ENCODE data around the gene ZC3H12A. TPM values are rescaled to one million over a fixed set of nuclear protein-coding genes. Genes with fewer than 3 reads are reported as not detected.
"Not testable (repeated sequence)": the region's sequence is repeated elsewhere in the genome, so short reads cannot be mapped to it uniquely, and the experiment has no call there.

ZC3H12A gene
- total RNA-seq, 1 experiment from 2014 or later, result 6.7 TPM

DNA sequence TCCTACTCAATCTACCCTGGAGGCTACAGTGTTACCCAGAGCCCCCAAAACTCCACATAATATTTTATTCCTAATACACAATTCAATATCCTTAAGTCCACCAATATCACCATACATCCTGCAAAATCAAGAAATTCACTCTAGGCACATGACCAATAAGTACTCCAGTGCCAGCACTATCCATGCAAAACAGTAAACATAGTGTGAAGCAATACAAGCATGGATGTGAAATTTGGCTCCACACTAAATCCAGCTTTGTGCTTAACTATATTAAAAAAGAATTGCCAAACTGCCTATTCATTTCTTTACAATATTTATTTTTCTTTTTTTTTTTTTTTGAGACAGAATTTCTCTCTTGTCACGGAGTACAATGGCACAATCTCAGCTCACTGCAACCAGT lies 43.2 kb downstream of the ZC3H12A start:
- no peak overlapping the region for H2BK12ac ChIP-seq (ENCODE audit: insufficient read length, low read depth, low read length)
- H2BK5ac ChIP-seq (ENCODE audit: insufficient read length, low read length), result no peak overlapping the region
- H4K91ac ChIP-seq (ENCODE audit: insufficient read length, low read depth, low read length), result no peak overlapping the region
- TF ChIP-seq, protein P1, sequence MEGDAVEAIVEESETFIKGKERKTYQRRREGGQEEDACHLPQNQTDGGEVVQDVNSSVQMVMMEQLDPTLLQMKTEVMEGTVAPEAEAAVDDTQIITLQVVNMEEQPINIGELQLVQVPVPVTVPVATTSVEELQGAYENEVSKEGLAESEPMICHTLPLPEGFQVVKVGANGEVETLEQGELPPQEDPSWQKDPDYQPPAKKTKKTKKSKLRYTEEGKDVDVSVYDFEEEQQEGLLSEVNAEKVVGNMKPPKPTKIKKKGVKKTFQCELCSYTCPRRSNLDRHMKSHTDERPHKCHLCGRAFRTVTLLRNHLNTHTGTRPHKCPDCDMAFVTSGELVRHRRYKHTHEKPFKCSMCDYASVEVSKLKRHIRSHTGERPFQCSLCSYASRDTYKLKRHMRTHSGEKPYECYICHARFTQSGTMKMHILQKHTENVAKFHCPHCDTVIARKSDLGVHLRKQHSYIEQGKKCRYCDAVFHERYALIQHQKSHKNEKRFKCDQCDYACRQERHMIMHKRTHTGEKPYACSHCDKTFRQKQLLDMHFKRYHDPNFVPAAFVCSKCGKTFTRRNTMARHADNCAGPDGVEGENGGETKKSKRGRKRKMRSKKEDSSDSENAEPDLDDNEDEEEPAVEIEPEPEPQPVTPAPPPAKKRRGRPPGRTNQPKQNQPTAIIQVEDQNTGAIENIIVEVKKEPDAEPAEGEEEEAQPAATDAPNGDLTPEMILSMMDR (conservative IDR thresholded peaks at IDR 0.05), result no peak
- H3K9me3 Mint-ChIP-seq, result peaks cover 0 to 9% of the 10 kb centered on the region in 2 experiments; a peak in 2 of 5 replicates
- H3K27me3 ChIP-seq (ENCODE audit: insufficient read depth, low read length), result no peaks in the 10 kb centered on the region
- H3K27ac ChIP-seq (ENCODE audit: insufficient read length, low read depth, low read length), result no peak overlapping the region
- no peaks in the 10 kb centered on the region for H4K20me1 ChIP-seq (ENCODE audit: control insufficient read depth, insufficient read depth, insufficient read length)
- H3T11ph ChIP-seq (ENCODE audit: low read length), result no peak overlapping the region
- no peaks in the 10 kb centered on the region for H3K79me1 ChIP-seq (ENCODE audit: insufficient read depth, low read depth, low read length, poor library complexity, severe bottlenecking)
- H3K4ac ChIP-seq (ENCODE audit: low read depth, low read length), result no peak overlapping the region
- no CpG with 5 or more reads among the region's 1 CpG for WGBS (ENCODE audit: extremely low coverage, insufficient read length, low lambda C conversion rate)
- peaks cover 5 to 9% (median 8%) of the 10 kb centered on the region in 3 experiments; a peak in 5 of 7 replicates for H3K36me3 Mint-ChIP-seq (ENCODE audit: insufficient read depth in 1 of 3, low read depth in 3 of 3)
- H4K5ac ChIP-seq (ENCODE audit: insufficient read length, low read depth, low read length), result no peak overlapping the region
- no peak overlapping the region for H3K27ac Mint-ChIP-seq
- H3K14ac ChIP-seq (ENCODE audit: insufficient read depth, low read length), result no peak overlapping the region
- no peak overlapping the region for H3K56ac ChIP-seq (ENCODE audit: insufficient read length, low read depth, low read length)
- no peak overlapping the region for H3K18ac ChIP-seq (ENCODE audit: insufficient read length, low read depth, low read length)
- H3K4me1 Mint-ChIP-seq, result peaks cover 22 to 24% of the 10 kb centered on the region in 2 experiments
- H2BK15ac ChIP-seq (ENCODE audit: low read depth, low read length), result no peak overlapping the region
- H3K9me3 ChIP-seq (ENCODE audit: control insufficient read depth, low read depth, low read length), result no peaks in the 10 kb centered on the region
- no peak overlapping the region for H3K23ac ChIP-seq (ENCODE audit: insufficient read length, low read depth, low read length)
- H3K4me2 ChIP-seq (ENCODE audit: insufficient read depth, insufficient read length, low read length), result no peak overlapping the region
- no peaks in the 10 kb centered on the region for H3K79me2 ChIP-seq (ENCODE audit: insufficient read depth, low read length)
- H3K4me1 ChIP-seq (ENCODE audit: insufficient read depth, low read length), result no peaks in the 10 kb centered on the region
- no peak overlapping the region for H2AFZ ChIP-seq (ENCODE audit: low read length)
- H2AK5ac ChIP-seq (ENCODE audit: insufficient read length, low read length), result no peak overlapping the region
- H4K8ac ChIP-seq (replicated peaks; ENCODE audit: insufficient read length, low read depth, low read length), result no peak overlapping the region
- DNase-seq, result no peak
- H3K9ac ChIP-seq (ENCODE audit: extremely low read depth, insufficient read length, low read length), result no peak overlapping the region
- H2BK120ac ChIP-seq (ENCODE audit: low read depth, low read length, poor library complexity, severe bottlenecking), result no peak overlapping the region
- peaks cover 7% of the 10 kb centered on the region for H3K23me2 ChIP-seq (ENCODE audit: insufficient read length, low read depth, low read length, poor library complexity, severe bottlenecking)
- H3K4me3 Mint-ChIP-seq, result no peak overlapping the region
- H2BK20ac ChIP-seq (ENCODE audit: low read depth, low read length, poor library complexity, severe bottlenecking), result no peak overlapping the region
- H3K27me3 Mint-ChIP-seq (ENCODE audit: low read depth), result peaks cover 7% of the 10 kb centered on the region

DNA sequence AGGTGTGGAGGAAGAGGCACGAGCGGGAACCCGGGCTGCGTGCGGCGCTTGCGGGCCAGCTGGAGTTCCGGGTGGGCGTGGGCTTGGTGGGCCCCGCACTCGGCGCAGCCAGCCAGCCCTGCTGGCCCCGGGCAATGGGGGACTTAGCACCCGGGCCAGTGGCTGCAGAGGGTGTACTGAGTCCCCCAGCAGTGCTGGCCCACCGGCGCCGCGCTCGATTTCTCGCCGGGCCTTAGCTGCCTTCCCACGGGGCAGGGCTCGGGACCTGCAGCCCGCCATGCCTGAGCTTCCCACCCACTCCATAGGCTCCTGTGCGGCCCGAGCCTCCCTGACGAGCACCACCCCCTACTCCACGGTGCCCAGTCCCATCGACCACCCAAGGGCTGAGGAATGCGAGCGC lies 43.9 kb downstream of the ZC3H12A start:
- H3K18ac ChIP-seq (ENCODE audit: insufficient read length, low read depth, low read length); H4K91ac ChIP-seq (ENCODE audit: insufficient read length, low read depth, low read length); H4K5ac ChIP-seq (ENCODE audit: insufficient read length, low read depth, low read length); H3K36me3 Mint-ChIP-seq (ENCODE audit: insufficient read depth in 1 of 3, low read depth in 3 of 3); H2AK5ac ChIP-seq (ENCODE audit: insufficient read length, low read length); H3K14ac ChIP-seq (ENCODE audit: insufficient read depth, low read length); H3K4me2 ChIP-seq (ENCODE audit: insufficient read depth, insufficient read length, low read length); H3K56ac ChIP-seq (ENCODE audit: insufficient read length, low read depth, low read length); H3T11ph ChIP-seq (ENCODE audit: low read length); H3K23me2 ChIP-seq (ENCODE audit: insufficient read length, low read depth, low read length, poor library complexity, severe bottlenecking); H3K4me3 Mint-ChIP-seq; H2AFZ ChIP-seq (ENCODE audit: low read length); H2BK12ac ChIP-seq (ENCODE audit: insufficient read length, low read depth, low read length); H4K20me1 ChIP-seq (ENCODE audit: control insufficient read depth, insufficient read depth, insufficient read length); H3K4ac ChIP-seq (ENCODE audit: low read depth, low read length); H4K8ac ChIP-seq (replicated peaks; ENCODE audit: insufficient read length, low read depth, low read length); H3K9me3 ChIP-seq (ENCODE audit: control insufficient read depth, low read depth, low read length); H3K79me1 ChIP-seq (ENCODE audit: insufficient read depth, low read depth, low read length, poor library complexity, severe bottlenecking); H3K4me1 ChIP-seq (ENCODE audit: insufficient read depth, low read length); DNase-seq; H2BK20ac ChIP-seq (ENCODE audit: low read depth, low read length, poor library complexity, severe bottlenecking); H3K9ac ChIP-seq (ENCODE audit: extremely low read depth, insufficient read length, low read length); H2BK120ac ChIP-seq (ENCODE audit: low read depth, low read length, poor library complexity, severe bottlenecking); H3K27me3 ChIP-seq (ENCODE audit: insufficient read depth, low read length); H3K27ac Mint-ChIP-seq; H3K9me3 Mint-ChIP-seq; H2BK15ac ChIP-seq (ENCODE audit: low read depth, low read length); H3K27me3 Mint-ChIP-seq (ENCODE audit: low read depth); H3K79me2 ChIP-seq (ENCODE audit: insufficient read depth, low read length); H3K27ac ChIP-seq (ENCODE audit: insufficient read length, low read depth, low read length); H2BK5ac ChIP-seq (ENCODE audit: insufficient read length, low read length); H3K23ac ChIP-seq (ENCODE audit: insufficient read length, low read depth, low read length): not testable (repeated sequence)
- H3K4me1 Mint-ChIP-seq, result peaks cover 19 to 23% of the 10 kb centered on the region in 2 experiments
- WGBS (ENCODE audit: extremely low coverage, insufficient read length, low lambda C conversion rate), result no CpG with 5 or more reads among the region's 31 CpGs

All from H9 (cell line).